ENCODE measurements around the gene CAMTA2. TPM values are rescaled to one million over a fixed set of nuclear protein-coding genes. Genes with fewer than 3 reads are reported as not detected.
A peak's percentile ranks its signal among the peaks of the same experiment; 100 is the strongest.

The CAMTA2 gene
- total RNA-seq, 1 donor from 2014 or later, result 34.1 TPM

DNA sequence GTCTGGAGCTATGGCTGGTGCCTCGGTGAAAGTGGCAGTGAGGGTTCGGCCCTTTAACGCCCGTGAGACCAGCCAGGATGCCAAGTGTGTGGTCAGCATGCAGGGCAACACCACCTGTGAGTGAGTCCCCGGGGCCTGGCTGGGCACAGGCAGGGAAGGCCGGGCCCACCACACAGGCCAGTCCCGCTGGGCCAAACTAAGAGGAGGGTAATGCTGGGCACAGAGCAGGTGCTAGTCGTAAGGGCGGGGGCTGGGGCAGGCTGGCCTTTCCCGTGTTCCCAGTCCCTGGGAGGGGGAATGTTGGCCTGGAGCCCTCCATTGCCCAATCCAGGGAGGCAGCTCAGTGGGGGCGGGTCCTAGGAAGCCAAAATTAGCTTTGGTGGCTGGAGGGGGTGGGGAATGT is 12.8 kb upstream of the CAMTA2 start:
- Mint-ChIP-seq H3K9me3 (ENCODE audit: low read depth) (no peaks in the 10 kb centered on the region), H3K36me3 (ENCODE audit: insufficient read depth) (peaks cover 24% of the 10 kb centered on the region), H3K27me3 (peaks cover 1% of the 10 kb centered on the region), H3K4me3 (ENCODE audit: low read depth) (peak overlapping the region; percentile 87), H3K27ac (no peak overlapping the region), H3K4me1 (ENCODE audit: low read depth) (peaks cover 13% of the 10 kb centered on the region)
- no peak for TF ChIP-seq CTCF (IDR thresholded peaks at IDR 0.05; ENCODE audit: unreplicated experiment)
- DNase-seq (ENCODE audit: low spot score, unreplicated experiment), result no peak

- Mint-ChIP-seq H3K36me3 (ENCODE audit: insufficient read depth) (peaks cover 18% of the 10 kb centered on the region), H3K27me3 (peaks cover 8% of the 10 kb centered on the region), H3K4me3 (ENCODE audit: low read depth) (peak overlapping the region; percentile 87), H3K27ac (peak overlapping the region; percentile 10), H3K4me1 (ENCODE audit: low read depth) (peaks cover 13% of the 10 kb centered on the region), H3K9me3 (ENCODE audit: low read depth) (no peaks in the 10 kb centered on the region)
- no peak for DNase-seq (ENCODE audit: low spot score, unreplicated experiment)
- TF ChIP-seq CTCF (IDR thresholded peaks at IDR 0.05; ENCODE audit: unreplicated experiment), result no peak
Observed at GRCh38 chr17:4999430-5000093, 12.1 kb upstream of the CAMTA2 start.

DNA sequence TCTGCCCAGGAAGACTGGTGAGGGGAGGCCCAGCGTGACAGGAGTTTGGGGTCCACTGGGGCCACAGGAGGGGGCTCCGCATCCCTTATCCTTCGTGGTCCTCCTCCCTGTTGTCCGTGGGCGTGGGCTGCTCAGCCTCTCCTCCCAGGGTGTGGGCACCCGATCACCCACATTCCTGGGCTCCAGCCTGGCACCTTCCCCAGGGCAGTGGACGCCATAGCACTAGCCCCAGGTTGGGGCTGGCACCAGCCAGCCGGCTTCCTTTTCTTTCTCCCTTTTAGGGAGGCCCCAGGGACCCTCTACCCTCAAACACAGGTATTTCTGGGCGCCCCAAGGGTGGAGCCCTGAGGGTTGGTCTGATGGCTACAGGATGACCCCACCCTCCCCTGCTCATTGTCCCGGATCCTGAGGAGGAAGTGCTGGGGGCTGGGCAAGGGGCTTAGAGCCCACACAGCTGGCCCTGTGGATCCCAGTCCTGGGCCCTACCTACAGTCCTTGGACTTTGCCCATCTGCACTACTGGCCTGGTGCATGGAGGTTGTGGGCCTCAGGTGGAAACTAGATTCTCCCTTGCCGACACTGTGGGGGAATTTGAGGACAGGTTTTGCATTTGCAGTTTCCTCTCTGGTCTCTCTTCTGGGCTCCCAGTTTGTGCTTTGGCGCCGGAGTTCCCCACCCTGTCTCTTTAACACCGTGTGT is 11.4 kb upstream of the CAMTA2 start:
- peaks cover 13% of the 10 kb centered on the region for H3K4me1 Mint-ChIP-seq (ENCODE audit: low read depth)
- peak overlapping the region; percentile 10 for H3K27ac Mint-ChIP-seq
- H3K4me3 Mint-ChIP-seq (ENCODE audit: low read depth), result peak overlapping the region; percentile 87

GRCh38 chr17:4998027-4998731 is 10.7 kb upstream of the CAMTA2 start:
- peaks cover 13% of the 10 kb centered on the region for H3K4me1 Mint-ChIP-seq (ENCODE audit: low read depth)
- H3K4me3 Mint-ChIP-seq (ENCODE audit: low read depth), result peak overlapping the region; percentile 87
- peaks cover 9% of the 10 kb centered on the region for H3K36me3 Mint-ChIP-seq (ENCODE audit: insufficient read depth)
- H3K9me3 Mint-ChIP-seq (ENCODE audit: low read depth), result no peaks in the 10 kb centered on the region
- peaks cover 8% of the 10 kb centered on the region for H3K27me3 Mint-ChIP-seq
- TF ChIP-seq CTCF (IDR thresholded peaks at IDR 0.05; ENCODE audit: unreplicated experiment), result no peak
- DNase-seq (ENCODE audit: low spot score, unreplicated experiment), result peak; percentile 64
- no peak overlapping the region for H3K27ac Mint-ChIP-seq

More for the DNA sequence above, 11.4 kb upstream of the CAMTA2 start:
- H3K9me3 Mint-ChIP-seq (ENCODE audit: low read depth), result no peaks in the 10 kb centered on the region
- no peak for DNase-seq (ENCODE audit: low spot score, unreplicated experiment)
- no peak for TF ChIP-seq CTCF (IDR thresholded peaks at IDR 0.05; ENCODE audit: unreplicated experiment)
- peaks cover 8% of the 10 kb centered on the region for H3K27me3 Mint-ChIP-seq
- peaks cover 12% of the 10 kb centered on the region for H3K36me3 Mint-ChIP-seq (ENCODE audit: insufficient read depth)

GRCh38 chr17:4997302-4998026 is 10.0 kb upstream of the CAMTA2 start, which contains the start of the genes INCA1 and KIF1C:
Gene INCA1, minus strand, starts transcription at chr17:4997522. Its CDS starts 3,085 bp downstream, at chr17:4994437.
Gene KIF1C, plus strand, starts transcription at chr17:4997950. Its CDS starts 2,297 bp downstream, at chr17:5000247.
- Mint-ChIP-seq H3K27me3 (peaks cover 8% of the 10 kb centered on the region), H3K27ac (peak within 1 kb of the TSS; percentile 91), H3K4me3 (ENCODE audit: low read depth) (peak within 1 kb of the TSS; percentile 87), H3K9me3 (ENCODE audit: low read depth) (no peaks in the 10 kb centered on the region), H3K4me1 (ENCODE audit: low read depth) (peaks cover 13% of the 10 kb centered on the region), H3K36me3 (ENCODE audit: insufficient read depth) (peaks cover 9% of the 10 kb centered on the region)
- DNase-seq (ENCODE audit: low spot score, unreplicated experiment), result peak; percentile 86
- TF ChIP-seq CTCF (IDR thresholded peaks at IDR 0.05; ENCODE audit: unreplicated experiment), result peak; percentile 24
